K562 (cell line): ENCODE results near the gene F13A1. TPM values are rescaled to one million over a fixed set of nuclear protein-coding genes. Genes with fewer than 3 reads are reported as not detected.

ENCODE experiments used
- HLTF ChIP-seq: fragments of 450-650 bp; IDR thresholded peaks from 2 replicates; pipeline ENCODE4 v1.6.1; 2016
- THRA ChIP-seq: fragments of 450-650 bp; IDR thresholded peaks from 2 replicates; pipeline ENCODE4 v1.6.1; 2017; ENCODE audit warnings: mild to moderate bottlenecking, moderate library complexity
- XRCC4 ChIP-seq: IDR thresholded peaks from one replicate; pipeline ENCODE4 v1.6.1; 2011; ENCODE audit not compliant: insufficient read depth, insufficient read length; ENCODE audit errors: extremely low read depth
- ZNF318 ChIP-seq, 2 experiments: fragments of 450-650 bp; IDR thresholded peaks; 2 replicates each; pipeline ENCODE4 v1.6.1; 2016; ENCODE audit warnings: mild to moderate bottlenecking in 2 of 2, borderline replicate concordance in 1 of 2, low read depth in 1 of 2, moderate library complexity in 1 of 2
- ZNF324 ChIP-seq: fragments of 250-450 bp; sonication (Bioruptor Pico); IDR thresholded peaks from 2 replicates; pipeline ENCODE4 v1.4.0; 2020; ENCODE audit warnings: mild to moderate bottlenecking
- polyA plus RNA-seq, 8 experiments: library from polyadenylated mRNA; depleted of rRNA in 4 of 8; stranded (reverse) in 5 of 8; unstranded in 3 of 8; fragments of >200 nt; fragmentation: Nextera tagmentation in 2 of 8; fragmentation: Illumina TruSeq in 1 of 8; extraction: Ambion mirVana in 2 of 8; extraction: Trizol in 1 of 8; gene quantifications; 2 replicates each; pipeline versions ENCODE4 v1.2.1 to v1.2.3, GENCODE V29; 2011 to 2014; ENCODE audit warnings: inconsistent platforms in 1 of 8, missing spikeins in 1 of 8
- total RNA-seq, 7 experiments: library from RNA; depleted of rRNA in 6 of 7; stranded (reverse); fragments of >200 nt in 6 of 7; fragmentation: Illumina TruSeq in 2 of 7; extraction: Trizol in 2 of 7; gene quantifications; 2 replicates each; pipeline versions ENCODE4 v1.2.1 to v1.2.3, GENCODE V29; 2011 to 2021; ENCODE audit warnings: low replicate concordance in 1 of 7
- TF ChIP-seq, protein P1 (sequence below): fragments of 250-450 bp; sonication (Bioruptor Pico); IDR thresholded peaks from 2 replicates; pipeline ENCODE4 v1.8.0; 2022; ENCODE audit warnings: moderate library complexity, mild to moderate bottlenecking, inconsistent platforms

F13A1 gene
- total and polyA plus RNA-seq, 9 of the 15 experiments (the other 6 are each of a cell fraction or from before 2014, with no cell fraction given), result 0.33 TPM; not detected in 8

DNA sequence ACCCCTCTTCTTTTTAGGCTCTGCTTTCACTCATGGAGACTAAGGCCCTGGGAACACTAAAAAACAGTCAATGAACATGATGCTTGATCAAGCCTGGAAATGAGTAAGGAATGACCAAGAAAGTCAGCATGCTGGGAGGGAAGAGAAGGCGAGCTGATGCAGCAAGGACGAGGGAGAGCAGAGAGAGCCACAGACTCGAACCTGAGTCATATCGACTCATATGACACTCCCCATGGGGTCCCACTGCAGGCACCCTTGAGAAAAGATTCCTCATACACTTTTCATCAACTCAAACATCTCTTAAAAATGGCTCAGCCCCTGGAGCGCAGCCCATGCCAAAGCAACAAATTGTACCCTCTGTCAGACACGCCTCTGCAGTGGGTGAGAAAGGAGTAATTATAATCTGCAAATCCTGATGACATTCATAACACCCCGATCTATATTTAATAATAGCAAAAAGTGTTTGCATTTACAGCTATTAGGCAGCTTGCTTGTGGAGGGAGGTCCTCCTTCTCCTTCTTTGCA, 127.2 kb downstream of the F13A1 start (continued):
- TF ChIP-seq THRA (no peak), HLTF (no peak), ZNF318 (IDR thresholded peaks at IDR 0.05; ENCODE audit: borderline replicate concordance in 1 of 2, low read depth in 1 of 2) (no peak), XRCC4 (no peak), ZNF324 (CRISPR knock-in tag) (no peak)
- TF ChIP-seq, protein P1, sequence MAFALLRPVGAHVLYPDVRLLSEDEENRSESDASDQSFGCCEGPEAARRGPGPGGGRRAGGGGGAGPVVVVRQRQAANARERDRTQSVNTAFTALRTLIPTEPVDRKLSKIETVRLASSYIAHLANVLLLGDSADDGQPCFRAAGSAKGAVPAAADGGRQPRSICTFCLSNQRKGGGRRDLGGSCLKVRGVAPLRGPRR, result no peak
